ENCODE measurements around the gene CADPS2.

CADPS2 gene

DNA sequence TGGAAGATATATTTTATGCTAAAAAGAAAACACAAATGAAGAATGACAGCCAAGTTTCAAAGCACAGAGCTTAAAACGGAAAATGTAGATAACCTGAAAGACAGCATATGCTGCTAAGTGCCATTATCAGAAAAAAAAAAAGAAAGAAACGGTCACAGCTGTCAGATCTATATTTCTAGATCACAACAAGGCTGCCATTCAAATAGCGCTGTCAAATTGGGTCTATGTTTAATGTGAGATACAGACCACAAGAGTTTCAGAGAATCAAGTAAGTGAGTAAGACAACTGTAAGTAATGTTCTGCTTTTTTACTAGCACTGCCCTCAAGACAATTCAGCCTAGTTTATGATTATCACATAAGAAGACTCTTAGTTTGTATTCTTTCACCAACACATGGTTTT, 117.4 kb downstream of the CADPS2 start:
- DNase-seq (ENCODE audit: low read depth), result no peak

DNA sequence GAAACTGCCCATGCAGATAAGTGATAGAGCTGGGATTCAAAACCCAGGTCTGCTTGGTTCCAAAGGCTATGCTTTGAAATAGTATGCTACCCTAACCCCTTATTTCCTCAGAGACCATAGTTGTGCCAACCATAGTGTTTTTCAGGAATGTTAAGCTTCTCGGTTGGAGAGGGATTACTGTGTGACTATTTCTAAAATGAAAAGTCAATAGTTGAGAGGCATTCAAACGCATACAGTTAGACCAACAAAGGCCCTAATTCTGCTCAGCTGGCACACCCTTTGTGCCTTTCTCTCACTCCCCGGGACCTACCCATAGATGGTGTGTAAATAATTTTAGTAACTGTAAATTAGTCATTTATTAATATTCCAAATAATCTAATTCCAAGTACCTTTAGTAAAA, 118.9 kb downstream of the CADPS2 start:
- no peak for DNase-seq (ENCODE audit: low read depth)

DNA sequence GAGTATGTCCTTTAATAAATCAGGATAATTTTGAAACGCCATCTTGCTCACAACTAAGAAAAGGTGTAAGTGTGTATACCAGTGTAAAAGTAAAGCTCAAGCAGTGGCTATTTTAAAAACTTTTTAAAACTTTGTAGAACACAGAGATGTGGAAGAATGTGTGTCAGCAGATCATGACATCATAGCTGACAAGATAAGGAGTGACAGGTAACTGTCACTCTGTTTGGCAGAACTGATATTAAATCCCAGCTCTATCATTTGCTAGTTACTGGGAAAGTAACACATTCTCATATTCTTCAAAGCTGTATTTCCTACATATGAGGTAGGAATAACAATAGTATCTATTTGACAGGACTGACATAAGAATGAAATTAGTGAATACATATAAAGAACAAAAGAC, 119.7 kb downstream of the CADPS2 start:
- DNase-seq (ENCODE audit: low read depth), result no peak

DNA sequence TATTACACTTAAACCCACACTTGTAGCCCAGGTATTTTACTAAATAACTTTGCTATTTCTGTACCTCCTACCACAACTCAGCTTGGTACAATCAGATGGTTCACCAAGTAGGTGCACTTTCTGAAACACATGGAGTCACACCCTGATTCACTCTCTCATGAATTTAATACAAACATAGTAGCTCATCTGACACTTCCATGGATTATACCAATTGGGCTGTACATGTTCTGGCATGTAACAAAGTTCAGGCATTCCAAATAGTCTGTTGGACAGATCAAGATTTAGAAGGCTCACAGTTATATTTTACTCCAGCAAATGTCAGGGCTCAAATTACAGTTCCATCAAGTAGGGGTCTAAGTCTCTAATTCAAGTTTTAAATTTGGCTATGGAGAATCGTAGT, 121.4 kb downstream of the CADPS2 start:
- no peak for DNase-seq (ENCODE audit: low read depth)

DNA sequence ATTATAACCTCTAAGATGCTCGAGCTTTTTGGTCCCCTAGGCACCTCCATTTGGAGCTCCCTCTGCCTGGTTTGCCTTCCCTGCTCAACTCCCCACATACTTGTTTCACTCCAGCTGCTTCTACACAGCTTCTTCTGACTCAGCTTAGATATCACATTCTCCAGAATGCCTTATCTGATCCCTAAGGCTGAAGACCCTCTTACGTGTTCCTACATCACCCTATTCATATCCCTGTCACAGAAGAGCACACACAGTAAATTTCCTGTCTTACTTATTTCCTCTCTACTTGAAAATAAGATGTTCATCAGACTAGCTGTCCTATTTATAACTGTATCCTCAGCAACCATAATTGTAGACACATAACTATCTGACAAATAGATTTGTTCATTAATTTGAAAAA, 122.2 kb downstream of the CADPS2 start:
- DNase-seq (ENCODE audit: low read depth), result no peak

DNA sequence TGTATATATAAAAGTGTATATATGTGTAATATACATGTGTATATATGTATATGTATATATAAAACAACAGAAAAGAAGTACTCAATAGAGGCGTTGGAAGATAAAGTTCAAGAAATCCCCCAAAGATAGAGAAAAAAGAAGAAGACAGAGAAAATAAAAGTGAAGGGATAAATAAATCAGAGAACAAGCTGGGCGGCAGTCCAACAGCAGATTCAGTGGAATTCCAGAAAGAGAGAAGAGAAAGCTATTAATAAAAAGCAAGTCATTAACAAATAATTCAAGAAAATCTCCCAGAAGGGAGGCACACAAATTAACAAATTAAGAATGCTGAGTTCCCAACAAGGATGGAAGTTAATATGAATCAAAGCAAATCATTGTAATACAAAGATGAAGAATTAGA, 124.2 kb downstream of the CADPS2 start:
- no peak for DNase-seq (ENCODE audit: low read depth)

DNA sequence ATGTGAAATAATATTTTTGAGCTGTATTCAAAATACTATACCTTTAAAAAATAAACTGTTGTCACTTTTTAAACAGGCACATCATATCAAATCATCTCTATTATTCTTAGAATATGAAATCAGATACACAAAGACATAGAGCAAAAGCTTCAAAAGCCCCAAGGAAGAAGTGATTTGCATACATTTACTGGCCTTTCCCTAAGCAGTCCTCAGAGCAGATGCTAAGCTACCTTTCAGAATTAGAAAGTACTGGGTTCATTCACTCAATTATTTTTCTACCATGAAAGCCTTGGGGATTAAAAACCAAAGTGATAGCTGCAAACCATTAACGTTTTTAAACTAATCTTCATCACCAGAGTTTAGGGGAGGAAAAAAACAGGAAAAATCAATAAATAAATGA, 127.8 kb downstream of the CADPS2 start:
- no peak for DNase-seq (ENCODE audit: low read depth)

DNA sequence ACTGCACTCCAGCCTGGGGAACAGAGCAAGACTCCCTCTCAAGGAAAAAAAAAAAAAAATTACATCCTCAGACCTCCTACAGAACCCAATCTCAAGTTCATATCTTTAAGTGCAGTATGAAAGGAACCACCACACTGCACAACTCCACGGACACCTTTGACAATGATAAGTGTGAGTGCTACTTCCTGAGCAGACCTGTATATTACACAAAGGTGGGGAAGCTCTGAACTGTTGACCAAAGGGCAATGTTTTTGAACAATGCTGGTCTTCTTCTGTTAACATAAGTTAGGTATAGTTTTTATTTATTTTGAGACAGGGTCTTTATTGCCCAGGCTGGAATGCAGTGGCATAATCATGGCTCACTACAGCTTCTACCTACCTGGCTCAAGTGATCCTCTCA, 129.4 kb downstream of the CADPS2 start:
- no peak for DNase-seq (ENCODE audit: low read depth)

DNA sequence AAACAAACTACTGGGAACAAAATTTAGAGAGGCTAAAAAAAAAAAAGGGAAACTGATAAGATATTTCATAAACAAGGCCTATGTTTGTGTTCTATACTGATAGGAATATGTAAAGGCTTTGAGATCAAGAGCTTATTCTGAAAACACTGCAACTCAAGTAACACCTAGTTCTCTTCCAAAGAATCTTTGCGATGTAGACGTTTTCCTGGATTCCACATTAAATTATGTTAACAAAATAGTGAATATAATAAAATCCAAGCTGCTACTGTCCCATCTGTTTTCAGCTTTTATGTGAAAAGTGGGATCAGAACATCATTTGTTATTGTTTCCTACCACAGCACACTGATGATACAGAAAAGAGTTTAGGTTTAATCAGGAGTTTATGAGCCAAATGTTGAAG, 130.6 kb downstream of the CADPS2 start:
- no peak for DNase-seq (ENCODE audit: low read depth)

DNA sequence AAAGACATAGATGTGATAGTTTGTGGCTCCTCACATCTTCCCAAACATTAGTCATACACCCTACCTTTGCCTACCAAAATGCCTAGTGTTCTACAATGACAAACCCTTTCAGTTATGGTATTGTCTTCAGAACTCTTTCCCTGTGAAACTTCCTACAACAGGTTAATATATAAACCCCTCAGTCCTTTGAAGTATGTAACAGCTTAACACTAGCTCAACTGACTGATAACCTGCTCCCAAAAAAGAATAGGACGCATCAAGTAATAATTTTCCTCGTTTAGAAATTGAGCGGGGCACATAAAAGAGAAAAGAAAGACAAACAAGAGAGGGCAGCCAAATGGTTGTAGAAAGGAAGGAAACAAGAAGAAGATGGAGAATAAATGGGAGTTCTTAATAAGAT, 133.7 kb downstream of the CADPS2 start:
- DNase-seq (ENCODE audit: low read depth), result no peak

DNA sequence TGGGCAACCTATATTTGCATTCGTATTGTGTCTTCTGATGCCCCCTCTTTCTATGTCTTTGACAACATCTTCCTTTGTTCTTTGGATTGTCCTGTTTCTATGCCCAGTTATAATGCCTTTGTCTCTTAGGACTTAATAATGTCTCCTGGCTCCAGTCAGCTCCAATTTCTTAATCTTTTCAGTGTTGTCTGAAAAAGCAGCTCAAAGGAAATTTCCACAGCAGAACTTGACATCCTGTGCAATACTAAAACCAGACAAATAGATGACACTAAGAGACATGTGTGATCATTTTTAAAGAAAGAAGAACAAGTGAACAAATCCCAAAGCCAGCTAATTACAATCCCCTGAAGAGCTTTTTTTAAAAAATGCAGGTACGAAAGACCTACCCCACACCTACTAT, 135.9 kb downstream of the CADPS2 start:
- DNase-seq (ENCODE audit: low read depth), result no peak

DNA sequence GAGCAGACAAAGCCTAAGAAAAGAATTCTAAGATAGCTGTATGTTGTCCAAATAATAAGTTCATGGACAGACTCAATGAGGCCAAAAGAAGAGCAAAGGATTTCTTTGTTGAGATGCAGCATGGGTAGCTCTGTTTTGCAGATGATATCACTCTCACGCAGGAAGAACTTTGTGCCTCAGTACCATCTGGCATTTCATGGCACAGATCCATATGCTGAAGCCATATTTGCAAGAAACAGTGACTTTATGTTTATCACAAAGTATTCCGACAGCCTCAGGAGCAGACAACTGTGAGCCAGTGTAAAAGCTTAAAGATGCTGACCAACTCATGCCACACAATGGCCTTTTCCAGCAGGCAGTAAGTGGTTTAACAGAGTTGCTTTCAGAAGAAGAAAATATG, 138.1 kb downstream of the CADPS2 start:
- no peak for DNase-seq (ENCODE audit: low read depth)

DNA sequence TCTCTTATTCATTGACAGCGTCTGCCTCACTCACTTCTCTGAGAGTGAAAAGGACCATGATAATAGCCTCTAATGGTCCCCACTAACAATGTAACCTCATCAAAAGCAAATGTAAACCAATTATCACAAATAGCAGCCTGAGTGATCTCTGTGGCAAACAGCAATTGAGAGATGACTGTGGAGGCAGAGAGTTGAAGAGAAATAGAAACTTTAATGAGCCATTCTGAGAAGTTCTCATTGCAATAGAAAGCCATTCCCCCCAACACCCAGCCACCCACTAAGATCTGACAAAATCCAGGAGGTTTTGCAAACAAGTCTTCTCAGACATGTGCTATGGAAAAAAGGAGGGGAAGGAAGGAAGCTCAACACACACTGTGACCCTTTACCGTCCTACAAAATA, 139.3 kb downstream of the CADPS2 start:
- DNase-seq (ENCODE audit: low read depth), result no peak

DNA sequence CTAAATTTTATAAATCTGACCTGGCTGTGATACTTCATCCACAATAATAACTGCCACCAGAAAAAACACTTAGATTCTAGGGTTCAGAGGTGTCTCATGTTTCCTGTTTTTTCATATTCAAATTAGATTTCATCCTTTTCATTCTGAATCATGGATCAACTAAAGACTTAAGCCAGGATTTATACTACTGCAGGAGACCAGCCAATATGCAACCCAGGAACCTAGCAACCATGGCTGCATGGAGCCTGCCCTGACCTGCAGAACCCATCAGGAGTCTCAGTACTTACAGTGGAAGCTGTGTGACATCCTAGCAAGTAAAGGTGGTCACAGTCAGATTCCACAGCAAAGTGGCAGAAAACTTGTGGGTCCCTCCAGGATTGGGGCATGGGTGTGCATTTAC, 143.0 kb downstream of the CADPS2 start:
- DNase-seq (ENCODE audit: low read depth), result no peak

DNA sequence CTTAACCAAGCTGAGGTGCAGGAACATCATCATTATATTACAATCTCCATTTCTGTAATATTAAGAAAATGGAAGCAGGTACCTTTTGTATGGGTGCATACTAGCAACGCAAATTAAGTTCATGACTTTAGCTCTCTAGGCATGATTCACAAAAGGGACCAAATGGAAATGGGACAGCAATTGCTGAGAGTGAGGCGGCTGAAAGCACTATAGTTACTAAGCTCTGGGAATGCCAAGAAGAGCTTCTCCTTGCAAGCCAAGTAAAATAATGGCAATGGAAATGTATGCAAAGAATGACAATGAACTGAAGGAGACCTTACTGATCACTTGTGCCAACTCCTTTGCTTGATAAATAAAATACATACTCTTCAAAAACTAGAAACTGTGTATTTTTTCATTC, 147.3 kb downstream of the CADPS2 start:
- DNase-seq (ENCODE audit: low read depth), result no peak

DNA sequence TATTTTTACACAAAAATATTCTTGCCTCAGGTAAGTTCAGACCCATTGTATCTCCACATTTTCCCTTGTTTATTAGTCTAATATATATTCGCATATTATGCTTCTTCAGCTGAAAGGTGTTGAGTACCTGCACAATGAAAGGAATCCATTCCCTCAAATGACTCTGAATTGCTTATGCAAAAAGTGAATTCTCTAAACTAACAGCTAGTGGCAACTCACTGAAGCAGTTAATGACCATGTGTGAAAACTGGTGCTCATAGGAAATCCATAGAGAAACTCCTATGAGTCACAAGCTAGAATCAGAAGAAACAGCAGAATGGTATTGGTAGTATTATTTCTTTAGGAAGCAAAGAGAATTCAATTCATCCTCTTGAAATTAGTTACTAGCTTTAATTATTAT, 150.1 kb downstream of the CADPS2 start:
- no peak for DNase-seq (ENCODE audit: low read depth)

DNA sequence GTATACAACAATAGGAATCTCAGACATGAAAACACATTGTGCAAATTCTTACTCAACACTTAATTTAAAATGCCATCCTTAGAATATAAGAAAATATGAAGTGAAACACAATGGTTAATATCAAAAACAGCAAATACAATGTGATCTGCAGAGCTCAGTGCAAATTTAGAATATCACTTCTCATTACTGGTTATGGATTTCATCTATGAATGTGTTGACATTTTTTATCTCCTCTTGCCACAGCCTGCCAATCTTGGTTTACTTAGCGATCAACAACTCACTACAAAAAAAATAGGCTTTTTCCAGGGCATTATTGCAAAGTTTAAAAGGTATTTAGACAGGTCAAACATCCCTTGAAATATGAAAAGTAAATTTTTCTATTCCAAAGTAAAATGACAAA, 158.5 kb downstream of the CADPS2 start:
- no peak for DNase-seq (ENCODE audit: low read depth)

DNA sequence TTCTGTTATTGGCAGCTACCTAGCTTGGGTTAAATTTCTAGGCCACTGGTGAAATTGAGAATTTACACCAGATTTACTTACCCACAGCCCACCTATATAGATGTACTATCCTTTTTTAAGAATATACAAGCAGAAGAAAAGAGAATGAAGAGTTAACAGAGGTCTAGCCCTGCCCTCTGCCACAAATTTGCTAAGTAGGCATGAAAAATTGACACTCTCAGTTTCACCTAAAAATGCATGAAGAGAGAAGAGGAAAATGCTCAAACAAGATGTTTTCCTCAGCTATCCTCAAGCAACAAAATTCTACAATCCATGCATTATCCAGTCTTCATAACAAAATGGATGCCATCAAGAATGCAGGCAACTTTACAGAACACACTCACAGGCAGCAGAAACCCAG, 158.9 kb downstream of the CADPS2 start:
- DNase-seq (ENCODE audit: low read depth), result no peak

DNA sequence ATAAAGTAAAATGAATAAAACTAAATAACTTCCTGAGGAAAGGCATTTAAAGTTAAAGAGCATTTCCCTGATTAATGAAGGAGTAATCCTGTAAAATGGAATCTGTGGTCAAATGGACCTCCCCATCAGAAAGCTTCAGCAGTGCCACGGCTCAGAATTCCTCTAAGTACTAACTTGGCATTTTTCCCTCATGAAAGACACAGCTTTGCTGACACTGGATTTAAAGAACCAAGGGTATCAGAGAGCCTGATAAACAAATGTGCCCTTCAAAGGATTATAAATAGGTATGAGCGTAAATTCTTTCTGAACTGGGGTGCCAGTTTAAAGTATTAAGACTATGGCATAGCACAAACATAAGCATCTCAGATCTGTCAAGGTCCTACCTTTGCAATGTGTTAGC, 159.4 kb downstream of the CADPS2 start:
- DNase-seq (ENCODE audit: low read depth), result no peak

DNA sequence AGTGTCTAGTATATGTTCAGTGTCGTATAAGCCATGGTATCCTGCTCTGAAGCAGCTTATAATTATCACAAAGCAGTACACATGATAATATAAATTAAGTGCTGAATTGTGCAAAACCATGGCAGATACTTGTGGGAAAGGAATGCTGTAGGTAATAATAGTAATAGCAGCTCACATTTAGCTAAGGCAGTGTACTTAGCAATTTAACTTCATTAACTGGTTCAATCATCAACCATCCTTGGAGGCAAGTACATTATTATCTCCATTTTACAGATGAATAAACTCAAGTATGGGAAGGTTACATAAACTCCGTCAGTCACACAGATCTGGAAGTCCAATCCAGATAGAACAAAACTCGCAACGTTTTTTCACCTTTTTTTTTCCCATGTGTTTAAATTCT, 161.9 kb downstream of the CADPS2 start:
- no peak for DNase-seq (ENCODE audit: low read depth)

DNA sequence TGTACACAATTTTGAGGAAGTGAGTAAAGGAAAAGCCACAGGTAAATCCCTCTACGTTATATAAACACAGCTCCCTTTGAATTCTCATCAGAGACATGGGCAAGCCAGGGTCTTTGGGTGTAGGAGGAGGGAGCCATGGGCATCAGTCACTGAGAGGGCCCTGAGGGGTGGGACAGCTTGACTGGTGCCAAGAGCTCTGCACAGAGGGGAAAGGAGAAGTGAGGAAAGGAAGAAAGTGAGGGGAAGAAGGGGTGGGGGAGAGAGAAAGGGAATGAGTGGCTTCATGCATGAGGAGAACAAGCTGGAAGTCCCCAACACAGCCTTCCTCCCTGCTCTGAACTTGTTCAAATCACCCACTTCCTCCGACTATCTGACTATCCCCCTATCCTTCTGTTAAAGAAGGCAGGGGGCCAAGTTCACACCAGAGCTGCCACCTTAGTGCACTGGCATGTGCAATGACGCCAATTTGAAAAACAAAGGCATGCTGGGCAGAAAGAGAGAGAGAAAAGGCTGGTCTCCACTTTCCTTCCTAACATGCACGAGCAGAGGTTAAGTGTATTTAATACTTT, 167.2 kb downstream of the CADPS2 start:
- DNase-seq (ENCODE audit: low read depth), result no peak

DNA sequence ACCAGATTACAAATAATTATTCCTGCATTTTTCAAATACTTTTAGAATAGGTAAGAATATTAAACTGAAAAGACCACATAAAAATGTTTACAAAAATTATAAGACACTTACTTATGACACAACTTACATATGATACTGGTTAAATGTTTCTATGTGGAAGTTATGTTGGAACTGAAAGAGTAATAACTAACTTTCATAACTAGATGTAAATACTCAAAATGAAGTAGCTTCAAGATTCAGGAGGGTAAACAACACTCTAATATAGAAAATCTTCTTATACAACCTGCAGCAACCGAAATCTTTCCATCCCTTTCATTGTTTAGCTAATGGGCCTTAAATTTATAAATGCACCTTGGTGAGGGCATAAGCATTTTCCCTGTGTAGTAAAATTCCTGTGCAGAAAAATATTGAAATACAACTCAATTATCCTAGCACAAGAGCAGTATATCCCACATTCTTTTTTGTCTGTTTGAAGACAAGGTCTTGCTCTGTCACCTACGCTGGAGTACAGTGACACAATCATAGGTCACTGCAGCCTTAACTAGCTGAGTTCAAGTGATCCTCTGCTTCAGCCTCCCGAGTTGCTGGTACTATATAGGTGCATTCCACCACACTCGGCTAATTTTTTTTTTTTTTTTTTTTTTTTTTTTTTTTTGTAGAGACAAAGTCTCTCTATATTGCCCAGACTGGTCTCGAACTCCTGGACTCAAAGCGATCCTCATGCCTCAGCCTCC, 168.7 kb downstream of the CADPS2 start:
- no peak for DNase-seq (ENCODE audit: low read depth)

DNA sequence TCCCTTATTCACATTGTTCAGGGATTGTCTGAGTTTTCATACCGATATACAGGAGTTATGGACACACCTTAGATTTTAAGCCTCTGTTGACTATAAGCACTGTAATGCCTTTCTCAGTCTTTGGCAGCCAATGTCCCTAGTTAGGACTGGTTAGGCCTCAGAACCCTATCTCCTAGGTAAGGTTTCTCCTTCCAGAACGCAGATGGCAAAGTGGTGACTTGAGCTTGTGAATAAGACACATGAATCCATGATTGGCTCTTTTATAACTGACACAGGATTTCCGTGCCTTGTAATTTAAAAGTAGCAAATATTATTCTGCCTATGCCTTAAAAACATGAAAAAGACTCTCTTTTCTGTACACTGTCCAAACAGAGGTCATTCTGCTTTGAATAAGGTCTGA, 171.1 kb downstream of the CADPS2 start:
- DNase-seq (ENCODE audit: low read depth), result no peak

DNA sequence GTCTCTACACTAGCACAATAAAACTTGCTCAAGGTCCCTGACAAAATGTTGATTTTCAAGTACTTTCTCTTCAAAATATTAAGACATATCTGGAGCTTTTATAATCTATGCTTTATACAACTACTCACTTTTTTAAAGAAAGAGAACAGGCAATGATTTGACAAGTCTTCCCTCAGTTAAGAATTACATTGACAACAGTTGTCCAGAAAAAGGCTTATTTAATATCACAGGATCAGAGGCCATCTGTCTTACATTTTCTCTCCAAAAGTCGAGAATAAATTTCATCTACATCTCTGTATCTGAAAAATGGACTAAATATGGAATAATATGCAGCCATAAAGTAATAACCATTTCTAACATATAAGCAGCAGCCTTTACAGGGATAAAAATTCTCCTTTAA, 175.3 kb downstream of the CADPS2 start:
- no peak for DNase-seq (ENCODE audit: low read depth)
